HG03108 (cell line): ENCODE measurements around the gene USP15.
"Not testable (repeated sequence)": the region's sequence is repeated elsewhere in the genome, so short reads cannot be mapped to it uniquely, and the experiment has no call there.

Experiments
- ATAC-seq: cut with Tn5 transposase; IDR thresholded peaks from one replicate; pipeline ENCODE4 v1.9.1; 2021; ENCODE audit warnings: moderate library complexity; ENCODE audit not compliant: unreplicated experiment

The USP15 gene

DNA sequence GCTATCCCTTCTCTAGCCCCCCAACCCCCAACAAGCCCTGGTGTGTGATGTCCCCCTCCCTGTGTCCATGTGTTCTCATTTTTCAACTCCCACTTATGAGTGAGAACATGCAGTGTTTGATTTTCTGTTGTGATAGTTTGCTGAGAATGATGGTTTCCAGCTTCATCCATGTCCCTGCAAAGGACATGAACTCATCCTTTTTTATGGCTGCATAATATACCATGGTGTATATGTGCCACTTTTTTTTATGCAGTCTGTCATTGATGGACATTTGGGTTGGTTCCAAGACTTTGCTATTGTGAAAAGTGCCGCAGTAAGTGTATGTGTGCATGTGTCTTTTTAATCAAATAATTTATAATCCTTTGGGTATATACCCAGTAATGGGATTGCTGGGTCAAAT lies 104.5 kb downstream of the USP15 start:
- ATAC-seq = not testable (repeated sequence)

DNA sequence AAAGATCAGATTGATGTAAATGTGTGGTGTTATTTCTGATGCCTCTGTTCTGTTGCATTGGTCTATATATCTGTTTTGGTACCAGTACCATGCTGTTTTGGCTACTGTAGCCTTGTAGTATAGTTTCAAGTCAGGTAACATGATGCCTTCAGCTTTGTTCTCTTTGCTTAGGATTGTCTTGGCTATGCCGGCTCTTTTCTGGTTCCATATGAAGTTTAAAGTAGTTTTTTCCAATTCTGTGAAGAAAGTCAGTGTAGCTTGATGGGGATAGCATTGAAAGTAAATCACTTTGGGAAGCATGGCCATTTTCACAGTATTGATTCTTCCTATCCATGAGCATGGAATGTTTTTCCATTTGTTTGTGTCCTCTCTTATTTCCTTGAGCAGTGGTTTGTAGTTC lies 105.6 kb downstream of the USP15 start:
- ATAC-seq = not testable (repeated sequence)

DNA sequence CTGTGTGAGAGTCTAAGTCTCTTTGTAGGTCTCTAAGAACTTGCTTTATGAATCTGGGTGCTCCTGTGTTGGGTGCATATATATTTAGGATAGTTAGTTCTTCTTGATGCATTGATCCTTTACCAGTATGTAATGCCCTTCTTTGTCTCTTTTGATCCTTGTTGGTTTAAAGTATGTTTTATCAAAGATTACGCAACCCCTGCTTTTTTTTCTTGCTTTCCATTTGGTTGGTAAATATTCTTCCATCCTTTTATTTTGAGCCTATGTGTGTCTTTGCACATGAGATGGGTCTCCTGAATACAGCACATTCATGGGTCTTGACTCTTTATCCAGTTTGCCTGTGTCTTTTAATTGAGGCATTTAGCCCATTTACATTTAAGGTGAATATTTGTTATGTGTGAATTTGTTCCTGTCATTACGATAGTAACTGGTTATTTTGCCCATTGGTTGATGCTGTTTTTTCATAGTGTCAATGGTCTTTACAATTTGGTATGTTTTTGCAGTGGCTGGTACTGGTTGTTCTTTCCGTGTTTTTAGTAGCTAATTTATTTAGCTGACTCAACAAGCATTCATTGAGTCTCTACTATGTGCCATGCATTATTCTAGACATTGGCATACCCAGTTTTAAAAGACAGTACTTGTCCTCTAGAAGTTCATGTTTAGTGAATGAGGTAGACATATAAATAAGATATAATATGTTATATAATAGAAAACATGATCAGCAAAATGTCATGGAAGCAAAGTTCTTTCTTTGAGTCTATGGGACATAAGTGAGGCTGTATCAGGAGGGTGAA lies 108.4 kb downstream of the USP15 start:
- not testable (repeated sequence) for ATAC-seq

DNA sequence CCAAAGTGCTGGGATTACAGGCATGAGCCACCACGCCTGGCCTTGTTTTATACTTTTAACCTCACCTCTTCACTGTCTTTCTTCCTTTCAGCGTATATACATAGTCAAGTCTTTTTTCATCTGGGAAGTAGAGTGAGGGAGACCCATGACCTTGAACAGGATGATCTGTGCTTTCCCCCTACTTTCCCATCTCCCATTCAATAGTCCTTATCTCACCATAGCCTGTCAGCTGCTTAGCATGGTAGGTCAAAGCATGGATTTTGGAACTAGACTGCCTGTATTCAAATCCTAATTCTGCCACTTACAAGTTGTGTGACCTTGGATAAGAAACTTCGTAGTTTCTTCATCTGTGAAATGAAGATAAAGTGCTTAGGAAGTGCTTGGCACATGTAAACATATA lies 110.0 kb downstream of the USP15 start:
- ATAC-seq = no peak

DNA sequence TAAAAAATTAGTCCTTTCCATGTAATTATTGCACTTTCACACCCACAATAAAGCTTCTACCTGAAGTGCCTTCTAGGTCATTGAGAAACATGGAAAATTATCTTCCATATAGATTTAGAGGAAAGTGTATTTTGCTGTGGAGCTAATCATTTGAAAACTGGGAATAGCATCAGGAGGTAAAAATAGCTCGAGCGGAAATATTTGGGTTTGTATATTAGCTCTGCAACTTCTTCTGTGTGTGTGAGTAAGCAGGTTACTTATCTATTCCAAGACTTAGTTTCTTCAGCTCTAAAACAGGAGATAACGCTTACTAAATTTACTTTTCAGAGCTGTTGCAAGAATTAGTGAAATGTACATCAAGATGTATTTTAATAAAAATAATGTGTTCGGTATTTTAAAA lies 111.5 kb downstream of the USP15 start:
- ATAC-seq = no peak

DNA sequence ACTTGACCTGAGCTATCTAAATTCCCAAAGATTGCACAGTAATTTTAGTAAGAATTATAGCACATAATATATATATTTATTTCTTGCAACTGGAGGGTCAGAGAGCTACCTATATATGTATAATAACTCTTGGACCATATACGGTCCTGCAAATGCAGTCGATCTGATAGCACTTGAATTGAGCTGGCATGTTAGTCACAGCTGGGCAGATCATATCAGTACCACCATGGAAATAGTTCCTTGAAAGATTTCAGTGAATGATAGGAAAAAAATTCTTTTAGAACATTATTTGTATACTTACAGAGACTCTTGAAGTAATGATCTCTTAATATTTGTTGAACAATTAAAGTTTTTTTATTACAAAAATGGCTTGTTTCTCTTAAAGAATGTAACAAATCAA lies 111.9 kb downstream of the USP15 start:
- no peak for ATAC-seq

DNA sequence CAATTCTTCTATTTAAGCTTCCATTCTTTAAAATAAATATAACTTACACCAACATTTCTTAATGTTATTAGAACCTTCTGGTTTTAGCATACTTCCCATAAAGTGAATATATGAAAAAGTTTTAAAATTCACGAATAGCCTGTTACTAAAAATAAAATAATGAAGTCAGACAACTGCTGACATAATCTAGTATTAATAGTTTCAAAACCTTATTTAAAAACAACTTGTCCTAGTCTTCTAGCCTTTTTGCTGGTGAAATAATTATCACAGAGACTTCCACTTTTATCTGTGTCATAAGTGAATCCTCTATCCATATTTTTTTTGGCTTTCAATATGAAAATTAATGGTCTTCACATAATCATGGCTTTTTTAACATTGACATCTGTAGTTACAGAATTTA lies 112.6 kb downstream of the USP15 start:
- ATAC-seq = no peak

DNA sequence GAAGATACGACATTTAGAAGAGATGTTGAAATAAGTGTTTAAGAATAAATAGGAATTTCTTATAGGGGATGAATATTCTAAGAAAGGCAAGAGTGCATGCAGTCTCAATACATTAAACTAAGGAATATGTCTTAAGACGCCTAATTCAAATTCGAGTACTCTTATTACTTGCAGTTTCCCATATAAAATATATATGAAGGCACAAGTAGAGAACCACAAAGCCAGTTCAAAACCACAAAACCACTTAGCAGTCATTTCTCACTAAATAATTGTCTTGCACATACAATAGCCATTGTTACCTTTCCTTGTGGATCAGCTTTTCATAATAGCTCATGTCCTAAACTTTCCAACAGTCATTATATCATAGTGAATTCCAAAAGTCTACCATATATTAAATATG lies 115.4 kb downstream of the USP15 start:
- ATAC-seq = no peak

DNA sequence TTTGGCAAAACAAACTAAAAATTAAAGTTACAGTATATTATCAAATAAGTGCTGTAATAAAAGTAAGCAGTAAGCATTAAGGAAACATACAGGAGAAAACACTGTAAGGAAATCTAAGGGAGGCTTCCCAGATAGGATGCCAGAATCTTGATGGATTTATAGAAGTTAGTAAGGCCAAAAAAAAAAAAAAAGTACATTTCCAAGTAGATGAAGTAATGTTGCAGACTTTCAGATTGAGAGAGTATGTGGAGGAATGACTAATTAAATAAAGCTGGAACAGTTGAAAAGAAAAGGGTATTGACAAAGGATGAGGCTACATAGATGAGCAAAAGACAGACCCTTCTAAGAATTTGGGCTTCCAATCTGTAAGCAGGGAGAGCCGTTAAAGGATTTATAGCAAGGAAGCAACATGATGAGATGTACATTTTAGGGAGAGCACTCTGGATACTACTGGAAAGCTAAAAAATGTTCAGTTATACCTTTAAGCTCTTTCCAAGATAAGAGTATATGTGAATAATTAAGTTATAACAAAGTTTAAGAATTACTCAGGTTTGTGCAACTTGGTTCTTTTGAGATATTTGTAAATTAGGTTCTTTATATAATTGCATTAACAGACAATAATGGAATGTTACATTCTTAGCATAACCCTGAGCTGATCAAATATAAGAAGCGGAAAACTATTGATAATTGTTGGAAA lies 119.0 kb downstream of the USP15 start:
- ATAC-seq = no peak

DNA sequence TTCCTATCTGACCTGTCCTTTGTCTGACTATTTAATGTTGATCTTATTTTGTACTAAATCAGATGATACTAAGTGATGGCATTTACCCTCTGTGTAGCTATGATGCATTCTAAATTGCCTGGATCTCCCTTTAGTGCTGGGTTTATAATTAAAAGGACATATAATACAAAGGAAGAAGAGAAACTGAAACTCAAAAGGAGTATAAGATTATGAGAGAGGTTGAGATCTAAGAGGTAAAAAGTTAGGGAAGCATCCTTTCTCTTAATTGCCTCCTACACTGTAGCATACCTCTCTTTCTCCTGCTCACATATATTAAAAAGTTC lies 119.5 kb downstream of the USP15 start:
- ATAC-seq = no peak

DNA sequence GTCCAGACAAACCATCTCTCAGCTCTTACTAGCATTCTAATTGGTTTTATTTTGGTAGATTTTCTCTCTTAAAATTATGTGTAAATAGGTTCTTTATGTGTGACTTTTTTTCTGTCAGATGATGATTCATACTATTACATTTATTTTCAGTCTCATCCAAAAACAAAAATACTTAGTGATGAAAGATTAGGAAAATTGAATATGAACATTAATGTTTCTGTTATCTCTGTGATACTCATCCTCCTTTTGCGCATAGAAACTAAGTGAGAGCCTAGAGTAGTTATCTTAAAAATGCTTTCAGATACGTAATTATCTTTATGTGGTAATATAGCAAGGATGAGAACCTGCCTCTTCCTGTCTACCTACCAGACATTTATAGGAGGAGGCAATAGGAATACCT lies 122.3 kb downstream of the USP15 start:
- ATAC-seq = no peak

DNA sequence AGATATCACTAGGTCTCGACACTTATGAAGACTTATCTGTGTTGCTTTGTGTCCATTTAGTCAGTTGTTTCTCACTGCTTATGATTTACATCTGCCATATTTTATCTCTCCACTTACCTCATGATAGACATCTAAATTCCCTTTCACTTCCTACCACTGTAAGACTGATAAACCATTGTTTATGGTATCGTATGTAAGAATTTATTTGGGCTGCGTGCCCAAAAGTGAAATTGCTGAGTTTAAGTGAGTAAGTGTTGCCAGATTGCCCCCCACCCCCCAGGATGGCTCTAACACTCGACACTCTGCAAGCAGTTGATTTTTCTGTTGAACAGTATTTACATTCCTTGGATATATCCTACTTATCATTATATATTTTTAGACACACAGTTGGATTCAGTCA lies 136.5 kb downstream of the USP15 start:
- ATAC-seq = no peak

DNA sequence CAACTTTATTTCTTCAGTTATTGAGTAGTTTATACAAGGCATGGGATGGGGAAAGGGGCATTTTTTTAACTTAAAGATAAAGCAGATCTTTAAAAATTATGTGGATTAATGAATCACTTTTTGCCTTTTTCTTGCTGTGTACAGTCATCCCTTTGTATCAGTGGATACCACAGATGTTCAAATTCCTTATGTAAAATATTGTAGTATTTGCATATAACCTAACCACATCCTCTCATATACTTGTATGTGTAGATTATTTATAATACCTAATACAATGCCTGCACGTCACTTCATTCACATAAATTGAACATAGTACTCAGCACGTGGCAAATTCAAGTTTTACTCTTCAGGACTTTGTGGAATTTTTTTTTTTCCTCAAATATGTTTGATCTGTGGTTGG lies 139.9 kb downstream of the USP15 start:
- ATAC-seq = no peak

DNA sequence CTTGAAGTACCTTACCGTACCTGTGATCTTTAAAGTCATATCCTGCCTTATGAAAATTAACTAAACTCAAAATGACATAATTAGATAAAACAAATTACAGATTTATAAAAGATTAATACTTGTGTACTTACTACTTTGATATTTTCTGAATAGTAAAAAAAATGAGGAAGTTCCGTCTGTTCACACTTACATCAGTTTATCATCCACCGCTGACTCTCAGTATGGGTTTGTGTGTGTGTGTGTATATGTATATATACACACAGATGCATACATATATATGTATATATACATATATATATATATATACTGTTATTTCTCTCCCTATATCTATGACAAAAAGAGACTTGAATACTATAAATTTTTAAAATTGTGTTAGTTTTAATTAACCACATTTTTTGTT lies 141.4 kb downstream of the USP15 start:
- ATAC-seq = no peak

DNA sequence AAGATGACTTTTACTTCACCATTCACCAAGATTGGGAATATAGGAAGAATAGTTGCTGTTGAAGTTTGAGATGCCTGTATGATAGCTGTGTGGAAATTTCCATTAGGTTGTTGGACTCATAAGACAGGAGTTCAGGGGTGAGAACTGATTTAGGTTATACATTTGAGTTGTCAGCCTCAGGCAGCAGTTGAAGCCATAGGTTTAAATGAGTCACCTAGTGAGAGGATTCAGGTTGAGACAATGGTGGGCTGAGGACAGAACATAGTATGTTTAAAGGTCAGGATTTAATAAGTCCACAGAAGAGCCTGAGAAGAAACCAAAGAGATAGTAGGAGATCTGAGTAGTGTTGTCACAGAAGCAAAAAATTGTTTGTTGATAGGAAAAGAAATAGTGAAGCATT lies 142.8 kb downstream of the USP15 start:
- no peak for ATAC-seq

DNA sequence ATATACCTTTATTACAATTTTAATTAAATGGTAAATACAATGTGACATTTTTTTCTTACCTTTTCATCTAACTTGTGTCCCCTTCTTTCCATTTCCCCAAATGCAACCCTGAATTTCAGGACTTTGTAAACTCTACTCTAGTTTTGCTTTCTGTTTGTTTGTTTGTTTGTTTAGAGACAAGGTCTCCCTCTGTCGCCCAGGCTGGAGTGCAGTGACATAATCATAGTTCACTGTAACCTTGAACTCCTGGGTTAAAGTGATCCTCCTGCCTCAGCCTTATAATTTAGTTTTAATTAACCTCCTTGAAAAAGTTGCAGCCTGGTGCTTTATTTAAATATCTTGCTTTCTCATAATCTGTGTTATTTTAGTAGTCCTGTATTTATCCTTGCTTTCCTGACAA lies 147.4 kb downstream of the USP15 start:
- no peak for ATAC-seq

DNA sequence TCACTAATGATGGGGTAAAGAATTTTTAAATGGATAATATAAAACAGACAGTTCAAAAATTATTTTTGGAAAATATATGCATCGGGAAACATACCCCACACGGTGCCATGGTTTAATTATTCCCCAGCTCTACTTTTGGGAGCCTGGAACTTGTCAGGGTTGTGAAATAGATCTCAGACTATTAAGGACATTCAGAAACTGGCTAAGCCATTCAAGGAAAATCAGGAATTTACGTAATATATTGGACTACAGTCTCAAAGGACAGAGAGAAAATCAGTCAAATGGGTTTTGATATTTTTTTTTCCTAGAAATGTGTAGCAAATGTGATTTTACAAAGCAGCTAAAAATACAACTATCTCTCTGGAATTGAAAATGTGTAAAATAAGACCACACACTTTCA lies 148.9 kb downstream of the USP15 start:
- ATAC-seq = no peak

DNA sequence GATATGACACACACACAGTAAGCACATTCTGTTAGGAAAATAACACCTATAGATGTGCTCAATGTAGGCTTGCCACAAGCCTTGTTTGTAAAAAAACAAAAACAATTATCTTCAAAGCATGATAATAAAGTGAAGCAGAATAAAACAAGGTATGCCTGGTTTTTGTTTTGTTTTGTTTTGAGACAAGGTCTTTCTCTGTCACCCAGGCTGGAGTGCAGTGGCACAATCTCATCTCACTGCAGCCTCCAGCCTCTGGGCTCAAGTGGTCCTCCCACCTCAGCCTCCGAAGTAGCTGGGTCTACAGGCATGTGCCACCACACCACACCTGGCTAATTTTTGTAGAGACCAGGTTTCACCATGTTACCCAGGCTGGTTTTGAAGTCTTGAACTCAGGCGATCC lies 154.0 kb downstream of the USP15 start:
- no peak for ATAC-seq

DNA sequence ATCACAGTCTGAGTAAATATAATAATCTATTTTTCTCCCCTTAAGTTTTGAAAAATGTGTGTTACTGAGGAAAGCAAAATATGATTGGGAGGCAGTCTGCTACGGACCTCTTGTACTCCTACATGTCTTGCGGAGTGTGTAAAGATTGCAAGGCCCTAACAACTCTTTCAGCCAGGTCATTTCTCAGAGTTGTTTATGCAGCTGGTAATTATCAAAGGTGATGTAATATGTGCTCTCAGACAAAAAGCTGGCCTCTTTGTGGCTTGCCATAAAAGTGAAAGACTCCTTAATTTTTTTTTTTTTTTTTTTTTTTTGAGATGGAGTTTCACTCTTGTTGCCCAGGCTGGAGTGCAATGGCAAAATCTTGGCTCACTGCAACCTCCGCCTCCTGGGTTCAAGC lies 165.9 kb downstream of the USP15 start:
- no peak for ATAC-seq

DNA sequence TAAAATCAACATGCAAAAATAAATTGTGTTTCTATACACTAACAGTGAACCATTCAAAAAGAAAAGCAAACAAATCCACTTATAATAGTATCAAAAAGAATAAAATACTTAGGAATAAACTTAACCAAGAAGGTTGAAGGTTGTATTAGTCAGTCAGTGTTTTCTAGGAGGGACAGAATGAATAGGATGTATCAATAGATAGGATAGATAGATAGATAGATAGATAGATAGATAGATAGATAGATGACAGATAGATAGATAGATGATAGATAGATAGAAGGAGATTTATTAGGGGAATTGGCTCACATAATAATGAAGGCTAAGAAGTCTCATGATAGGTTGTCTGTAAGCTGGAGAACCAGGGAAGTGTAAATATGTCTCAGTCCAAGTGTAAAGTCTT lies 169.3 kb downstream of the USP15 start:
- no peak for ATAC-seq

DNA sequence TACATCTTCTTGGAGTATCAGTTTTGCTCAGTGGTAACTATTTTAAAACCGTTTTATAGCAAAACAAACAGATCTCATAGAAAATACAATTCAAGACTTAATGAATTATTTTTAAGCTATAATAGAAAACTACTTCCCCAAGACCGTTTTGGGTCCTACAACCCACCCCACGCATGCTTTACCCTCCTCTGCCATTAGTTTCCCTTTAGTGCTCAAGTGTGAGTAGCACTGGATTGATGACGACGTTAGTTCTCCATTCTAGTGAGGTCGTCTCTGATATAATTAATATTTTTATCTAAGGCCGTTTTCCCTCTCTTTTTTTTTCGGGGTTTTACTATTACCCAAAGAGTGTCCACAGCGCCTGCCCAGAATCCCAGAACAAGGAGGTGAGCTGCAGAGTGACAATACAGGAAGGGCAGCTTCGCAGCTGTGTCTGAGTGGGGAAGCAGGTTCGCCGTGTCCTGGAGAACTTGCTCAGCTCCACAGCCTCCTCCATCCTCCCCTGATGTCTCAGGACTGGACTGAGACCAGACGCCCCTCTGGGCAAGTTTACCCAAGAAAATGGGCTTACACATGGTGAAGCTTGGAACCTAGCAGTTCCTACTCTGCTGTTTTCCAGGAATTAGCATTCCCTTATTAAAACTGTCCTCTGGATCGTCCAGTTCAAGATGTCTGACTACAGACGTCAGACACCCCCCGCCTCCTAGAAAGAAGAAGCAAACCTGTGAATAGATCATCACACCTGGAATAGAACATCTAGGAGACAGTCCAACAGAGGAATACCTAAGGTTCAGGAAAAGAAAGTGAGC lies 174.5 kb downstream of the USP15 start:
- ATAC-seq = no peak
